Dermis blood vessel endothelial cell (primary cell): Measurements from ENCODE around the gene UCK2. TPM values are rescaled to one million over a fixed set of nuclear protein-coding genes. Genes with fewer than 3 reads are reported as not detected.

Experiments
- DNase-seq: peaks from one replicate; pipeline ENCODE4 v3.0.0; 2010
- total RNA-seq: library from RNA; depleted of rRNA; stranded (reverse); fragments of >200 nt; gene quantifications from 2 replicates; pipeline ENCODE4 v1.2.3, GENCODE V29; 2014

UCK2 gene
- total RNA-seq, 1 donor from 2014 or later = 84.7 TPM

GRCh38 chr1:165903672-165904071, 76.3 kb downstream of the UCK2 start:
- peak; percentile 85 for DNase-seq

DNA sequence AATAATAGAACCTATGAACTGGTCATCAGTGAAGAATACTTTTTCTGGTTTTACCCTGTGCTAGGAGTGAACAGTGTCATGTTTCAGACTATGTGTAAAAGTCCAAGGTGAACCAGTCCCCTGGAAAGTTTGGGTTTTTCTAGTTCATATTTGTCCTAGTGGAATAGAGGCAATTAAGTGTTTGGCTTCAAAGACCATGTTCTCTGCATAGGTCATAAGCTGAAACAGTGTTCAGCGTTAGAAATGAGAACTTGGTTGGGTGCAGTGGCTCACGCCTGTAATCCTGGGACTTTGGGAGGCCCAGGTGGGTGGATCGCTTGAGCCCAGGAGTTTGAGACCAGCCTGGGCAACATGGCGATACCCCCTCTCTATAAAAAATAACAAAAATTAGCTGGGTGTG, 77.5 kb downstream of the UCK2 start:
- DNase-seq = no peak

DNA sequence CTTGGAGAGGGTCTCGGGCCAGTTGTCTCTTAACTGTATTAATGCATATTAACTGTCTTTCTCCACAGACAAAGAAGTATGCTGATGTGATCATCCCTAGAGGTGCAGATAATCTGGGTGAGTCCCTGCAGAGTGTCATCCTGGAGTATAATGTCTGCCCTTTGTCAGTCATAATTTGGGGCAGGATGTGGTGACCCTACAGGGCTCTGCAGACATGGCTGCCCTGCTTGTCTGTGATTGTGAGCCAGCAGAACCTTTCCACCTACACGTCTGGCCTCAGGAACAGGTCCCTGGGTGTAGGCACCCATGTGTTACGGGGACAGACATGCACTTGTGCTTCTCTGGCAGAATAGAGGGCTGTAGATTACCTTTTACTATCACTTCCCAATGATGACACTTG, 78.4 kb downstream of the UCK2 start:
- no peak for DNase-seq

- DNase-seq = no peak
These were observed 79.9 kb downstream of the UCK2 start for GRCh38 chr1:165907256-165907857.

DNA sequence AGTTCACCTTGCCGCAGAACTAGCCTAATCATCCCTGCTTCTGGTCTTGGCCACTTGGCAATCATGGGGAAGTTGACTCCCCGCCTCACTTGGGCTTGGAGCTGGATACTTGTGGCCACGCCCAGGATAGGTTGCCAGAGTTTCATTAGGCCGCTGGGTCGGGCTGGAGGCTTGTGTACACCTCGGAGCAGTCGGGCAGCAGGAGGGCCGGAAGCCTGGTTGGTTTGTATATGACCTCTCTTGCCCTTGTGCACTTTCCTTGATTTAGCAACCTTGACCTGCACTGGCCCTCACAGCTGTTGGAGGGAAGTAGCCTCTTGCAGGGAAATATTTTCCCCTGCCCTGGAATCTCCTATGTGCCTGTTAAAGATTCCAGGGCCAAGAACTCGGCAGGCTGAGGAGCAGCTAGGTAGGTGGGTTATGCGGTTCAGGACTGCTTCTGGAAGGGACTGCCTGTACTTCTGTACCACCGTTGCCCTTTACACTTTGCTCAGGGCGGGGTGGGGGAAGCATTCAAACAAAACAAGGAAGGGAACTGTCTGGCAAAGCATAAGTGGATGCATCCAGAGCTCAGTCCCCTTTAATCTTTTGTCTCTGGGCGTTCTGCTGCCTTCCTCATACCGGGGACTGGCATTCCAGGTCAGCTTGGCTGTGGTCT, 83.5 kb downstream of the UCK2 start:
- peak; percentile 73 for DNase-seq

GRCh38 chr1:165911609-165912281, 84.3 kb downstream of the UCK2 start:
- no peak for DNase-seq

GRCh38 chr1:165912638-165913037, 85.2 kb downstream of the UCK2 start:
- DNase-seq = no peak

DNA sequence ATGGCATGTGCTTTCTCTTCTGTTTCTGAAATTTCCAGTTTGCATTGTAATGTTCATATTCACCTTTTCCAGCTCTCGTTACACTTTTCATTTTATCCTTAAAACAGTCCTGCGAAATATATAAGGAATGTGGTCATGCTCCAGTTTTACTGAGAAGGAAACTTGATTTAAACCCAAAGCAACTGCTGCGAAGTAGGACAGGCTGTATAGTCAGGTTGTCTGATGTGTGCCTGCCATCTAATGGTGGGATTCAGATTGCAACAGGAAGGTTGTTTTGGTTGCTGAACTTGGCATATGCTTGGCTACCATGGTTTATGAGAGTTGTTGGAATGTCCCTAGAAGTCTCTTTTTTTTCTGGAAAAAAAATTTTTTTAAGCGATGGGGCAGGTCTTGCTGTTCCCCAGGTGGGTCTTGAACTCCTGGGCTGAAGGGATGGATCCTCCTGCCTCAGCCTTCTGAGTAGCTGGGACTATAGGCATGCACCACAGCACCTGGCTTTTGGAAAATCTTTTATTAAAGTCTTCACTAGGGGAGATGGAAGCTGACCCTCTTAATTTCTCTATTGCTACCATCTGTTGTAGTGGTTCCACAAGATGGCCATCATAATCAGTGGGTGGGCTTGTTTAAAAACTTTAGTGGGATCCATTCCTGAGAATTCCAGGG, 86.9 kb downstream of the UCK2 start:
- peak; percentile 91 for DNase-seq

DNA sequence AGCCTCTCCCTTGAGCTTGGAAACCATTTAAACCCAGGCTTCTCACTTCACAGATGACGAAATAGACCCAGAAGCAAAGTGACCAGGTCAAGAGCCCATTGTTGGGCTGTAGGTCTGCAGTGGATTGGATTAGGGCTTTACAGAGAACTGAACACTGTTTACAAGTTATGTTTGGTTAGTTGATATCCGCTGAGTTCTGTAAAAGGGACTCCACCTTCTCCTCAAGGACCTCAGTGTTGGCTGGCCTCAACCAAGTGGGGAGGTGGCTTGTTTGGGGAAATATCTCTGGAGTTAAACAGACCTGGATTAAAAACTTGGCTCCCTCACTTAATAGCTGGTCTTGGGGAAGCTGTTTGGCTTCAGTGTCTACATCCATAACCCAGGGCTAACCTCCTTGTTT, 88.1 kb downstream of the UCK2 start:
- DNase-seq = no peak

DNA sequence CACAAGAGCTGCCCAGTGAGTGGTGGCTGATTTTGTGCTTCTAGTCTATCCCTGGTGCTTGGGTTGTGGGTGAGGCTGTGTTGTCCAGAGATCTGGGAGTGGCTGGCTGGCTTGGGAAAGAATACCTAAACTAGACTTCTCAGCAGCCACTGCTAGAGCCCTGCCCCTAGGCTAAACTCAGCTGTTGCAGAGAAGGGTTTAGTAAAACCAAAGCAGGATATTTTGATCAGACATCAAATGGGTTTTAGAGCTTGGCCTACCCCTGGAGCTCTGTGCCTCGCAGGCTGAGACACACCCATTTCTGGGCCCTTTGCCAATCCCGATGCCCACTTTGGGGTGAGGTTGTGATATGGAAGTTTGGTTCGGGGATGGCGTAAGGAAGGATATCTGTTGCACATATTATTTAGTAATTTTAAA, 88.5 kb downstream of the UCK2 start:
- DNase-seq = no peak

- DNase-seq = no peak
These were observed 89.8 kb downstream of the UCK2 start for GRCh38 chr1:165917166-165917565.

GRCh38 chr1:165924117-165924516, 96.7 kb downstream of the UCK2 start:
- DNase-seq = no peak

DNA sequence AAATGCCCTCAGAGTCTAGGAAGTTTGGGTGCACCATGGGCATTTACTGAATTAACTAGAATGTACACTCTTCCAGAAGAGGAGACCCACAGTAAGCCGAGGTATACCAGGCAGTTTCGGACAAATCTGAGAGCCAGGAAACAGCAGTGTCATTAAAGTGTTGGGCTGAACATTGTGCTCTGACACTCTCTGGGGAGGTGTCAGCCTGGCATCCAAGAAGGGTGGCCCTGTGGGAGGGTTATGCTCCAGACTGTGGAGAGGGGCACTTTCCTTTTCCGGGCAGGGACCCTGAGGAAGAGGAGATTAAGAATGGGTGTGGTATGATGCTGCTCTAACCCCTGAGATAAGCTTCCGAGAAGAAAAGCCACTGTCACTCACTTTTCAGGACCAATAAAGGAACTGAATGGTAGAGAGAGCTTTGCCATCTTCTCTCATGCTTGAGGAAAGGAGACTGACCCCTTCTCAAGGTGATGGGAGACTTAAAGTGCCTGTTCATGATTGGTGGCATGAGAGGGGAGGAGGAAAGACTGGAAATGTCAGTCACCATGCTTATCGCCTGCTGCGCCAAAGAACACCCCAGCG, 98.2 kb downstream of the UCK2 start:
- no peak for DNase-seq

DNA sequence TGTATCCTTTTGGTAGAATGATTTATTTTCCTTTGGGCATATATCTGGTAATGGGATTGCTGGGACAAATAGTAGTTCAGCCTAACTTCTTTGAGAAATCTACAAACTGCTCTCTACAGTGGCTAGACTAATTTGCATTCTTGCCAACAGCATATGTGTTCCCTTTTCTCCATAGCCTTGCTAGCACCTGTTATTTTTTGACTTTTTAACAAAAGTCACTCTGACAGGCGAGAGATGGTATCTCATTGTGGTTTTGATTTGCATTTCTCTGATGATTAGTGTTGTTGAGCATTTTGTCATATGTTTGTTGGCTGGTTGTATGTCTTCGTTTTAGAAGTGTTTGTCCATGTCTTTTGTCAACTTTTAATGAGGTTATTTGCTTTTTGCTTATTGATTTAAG, 99.8 kb downstream of the UCK2 start:
- DNase-seq = no peak

DNA sequence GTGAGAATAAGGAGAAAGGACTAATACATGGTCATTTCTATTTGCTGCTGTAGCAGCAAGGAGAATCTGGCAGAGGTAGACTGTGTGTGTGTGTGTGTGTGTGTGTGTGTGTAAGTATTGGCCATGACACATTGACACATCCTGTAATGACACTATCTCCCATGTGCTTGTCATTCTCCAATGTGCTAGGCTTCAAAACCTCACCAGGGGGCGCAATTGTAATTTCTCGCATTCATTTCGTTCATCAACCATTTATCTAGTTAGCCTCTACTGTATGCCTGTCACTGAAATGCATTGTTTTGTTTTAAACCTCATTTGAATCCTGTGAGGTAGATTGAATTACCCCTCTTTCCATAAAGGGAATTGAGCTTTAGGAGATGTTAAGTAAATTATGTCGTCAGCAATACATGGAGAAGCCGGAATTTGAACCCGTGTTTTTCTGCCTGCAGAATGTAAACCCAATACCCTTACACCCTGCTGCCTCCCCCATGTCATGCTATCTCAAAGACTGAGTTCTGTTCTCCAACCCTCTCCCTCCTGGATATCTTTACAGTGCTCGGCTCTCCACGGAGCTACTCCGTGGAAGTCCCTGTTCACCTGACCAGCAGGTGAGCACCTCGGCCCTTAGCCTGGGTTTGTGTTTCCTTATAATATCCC, 100.8 kb downstream of the UCK2 start:
- DNase-seq = peak; percentile 78

DNA sequence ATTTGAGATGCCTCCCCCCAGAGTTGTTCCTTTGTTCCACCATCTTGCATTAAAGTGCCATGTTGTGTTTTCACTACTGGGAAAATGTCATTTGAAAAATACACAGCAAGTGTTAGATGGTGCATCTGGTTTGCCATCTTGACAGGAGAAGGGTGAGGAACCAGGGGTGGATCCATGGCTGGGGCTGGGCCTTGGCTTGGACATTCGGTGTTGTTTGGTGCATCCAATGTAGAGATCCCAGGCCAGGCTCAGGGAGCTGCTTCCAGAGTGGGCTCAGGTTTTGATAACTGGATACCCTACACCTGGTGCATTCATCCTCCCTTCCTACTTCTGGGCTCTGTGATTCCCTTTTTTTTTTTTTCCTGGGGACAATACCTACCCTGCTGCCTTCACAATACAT, 103.5 kb downstream of the UCK2 start:
- DNase-seq = no peak

- no peak for DNase-seq
These were observed 106.2 kb downstream of the UCK2 start for GRCh38 chr1:165933446-165934170.

GRCh38 chr1:165936542-165936941, 109.1 kb downstream of the UCK2 start:
- DNase-seq = no peak

- no peak for DNase-seq
These were observed 110.4 kb downstream of the UCK2 start for GRCh38 chr1:165937829-165938228.

DNA sequence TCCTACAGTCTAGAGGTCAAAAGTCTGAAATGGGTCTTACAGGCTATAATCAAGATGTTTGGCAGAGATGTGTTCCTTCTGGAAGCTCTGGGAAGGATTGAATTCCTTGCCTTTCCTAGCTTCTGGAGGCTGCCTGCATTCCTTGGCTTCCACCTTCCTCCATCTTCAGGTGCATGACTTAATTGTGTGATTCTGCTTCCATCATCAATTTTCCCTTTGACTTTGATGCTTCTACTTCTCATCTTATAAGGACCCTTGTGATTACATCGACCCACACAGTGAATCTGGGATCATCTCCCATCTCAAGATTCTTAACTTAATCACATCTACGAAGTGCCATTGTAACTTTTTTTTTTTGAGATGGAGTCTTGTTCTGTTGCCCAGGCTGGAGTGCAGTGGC, 111.4 kb downstream of the UCK2 start:
- DNase-seq = no peak

DNA sequence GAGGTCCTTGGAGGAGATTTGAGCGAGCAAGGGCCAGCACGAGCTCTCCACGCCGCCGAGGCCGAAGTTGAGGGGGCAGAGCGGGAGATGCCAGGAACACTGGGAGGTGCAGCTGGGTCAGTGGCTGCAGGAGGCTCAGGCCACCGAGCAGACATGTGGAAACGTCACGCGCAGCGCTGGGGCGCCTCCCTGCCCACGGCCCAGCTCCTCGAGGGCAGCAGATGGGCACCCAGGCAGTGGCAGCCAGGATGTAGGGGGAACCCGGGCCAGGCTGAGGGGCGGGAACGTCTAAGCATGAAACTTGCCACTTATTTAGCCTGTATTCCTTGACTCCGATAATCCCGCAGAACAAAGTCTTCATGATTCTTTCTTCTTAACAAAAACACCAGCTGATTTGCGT, 114.1 kb downstream of the UCK2 start:
- DNase-seq = no peak

DNA sequence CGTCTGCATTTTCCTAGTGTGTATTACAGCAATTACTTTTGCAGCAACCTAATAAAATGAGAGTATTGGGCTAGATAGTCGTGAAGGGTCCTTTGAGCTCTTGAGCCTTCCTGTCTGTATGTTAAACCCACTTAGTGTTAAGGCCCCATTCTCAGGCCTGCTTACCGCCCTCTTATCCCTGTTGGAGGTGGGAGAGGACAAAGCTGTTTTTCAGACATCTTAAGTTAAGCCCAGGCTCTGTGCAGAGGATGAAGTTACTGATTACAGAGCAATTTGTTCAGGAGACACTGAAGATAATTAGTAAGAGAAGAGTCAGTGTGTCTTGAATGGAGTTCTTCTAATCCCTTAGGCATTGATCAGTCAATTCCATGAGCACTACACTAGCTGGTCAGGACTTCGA, 114.6 kb downstream of the UCK2 start:
- DNase-seq = no peak
